ENCODE measurements around the gene PCGF6. TPM values are rescaled to one million over a fixed set of nuclear protein-coding genes. Genes with fewer than 3 reads are reported as not detected.

Gene PCGF6, protein sequence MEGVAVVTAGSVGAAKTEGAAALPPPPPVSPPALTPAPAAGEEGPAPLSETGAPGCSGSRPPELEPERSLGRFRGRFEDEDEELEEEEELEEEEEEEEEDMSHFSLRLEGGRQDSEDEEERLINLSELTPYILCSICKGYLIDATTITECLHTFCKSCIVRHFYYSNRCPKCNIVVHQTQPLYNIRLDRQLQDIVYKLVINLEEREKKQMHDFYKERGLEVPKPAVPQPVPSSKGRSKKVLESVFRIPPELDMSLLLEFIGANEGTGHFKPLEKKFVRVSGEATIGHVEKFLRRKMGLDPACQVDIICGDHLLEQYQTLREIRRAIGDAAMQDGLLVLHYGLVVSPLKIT
- total RNA-seq, result 6.9 and 10.5 TPM in 2 replicates

GRCh38 chr10:103350517-103351260 lies at the start of gene PCGF6:
Gene PCGF6, minus strand, starts transcription at chr10:103351140. Its CDS starts 74 bp downstream, at chr10:103351066.

DNA sequence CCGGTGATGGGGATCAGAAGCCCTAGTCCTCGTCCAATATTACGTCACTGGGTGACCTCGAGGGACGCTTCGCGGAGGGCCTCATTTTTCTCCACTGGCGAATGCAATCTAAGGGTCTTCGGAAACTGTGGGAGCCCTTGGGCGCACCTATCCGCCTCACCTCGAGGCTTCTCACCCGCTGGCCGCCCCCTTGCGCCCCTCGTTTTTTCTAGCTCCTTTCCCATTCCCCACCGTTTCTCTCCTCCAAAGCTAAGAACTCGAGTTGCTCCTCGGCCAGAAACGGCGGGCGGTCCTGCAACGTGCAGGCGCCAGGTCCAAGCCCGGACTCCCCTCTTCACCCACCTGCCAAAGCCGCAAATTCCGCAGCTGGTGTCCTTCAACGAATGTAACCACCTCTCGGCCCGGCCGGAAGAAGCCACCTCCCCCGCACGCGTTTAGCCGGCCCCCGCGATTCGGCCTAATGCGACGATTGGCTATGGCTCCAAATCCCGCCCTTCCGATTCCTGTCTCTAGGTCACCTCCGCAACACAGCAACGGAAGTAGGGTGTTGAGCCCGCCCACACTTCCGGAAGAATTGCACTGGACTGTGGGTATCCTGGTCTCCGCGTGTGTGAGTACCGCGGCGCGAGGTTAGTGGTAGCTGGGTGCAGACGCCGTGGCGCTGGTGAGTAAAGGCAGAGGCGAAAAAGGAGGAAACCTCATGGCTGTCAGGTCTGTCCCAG lies 45.3 kb upstream of the PCGF6 start, which contains the start of the genes ATP5MK and PDCD11:
Gene ATP5MK (minus strand): TSS at position 409 of the 722 bp plus-strand sequence. CDS start 4,018 bp downstream, outside the sequence.
Gene PDCD11 (plus strand): TSS at position 560 of the 722 bp plus-strand sequence. CDS start 1,801 bp downstream, outside the sequence.

GRCh38 chr10:103367782-103368518 lies 17.0 kb upstream of the PCGF6 start, which contains the start of gene TAF5:
Gene TAF5, plus strand, starts transcription at chr10:103367976. Its CDS starts 14 bp downstream, at chr10:103367990.

DNA sequence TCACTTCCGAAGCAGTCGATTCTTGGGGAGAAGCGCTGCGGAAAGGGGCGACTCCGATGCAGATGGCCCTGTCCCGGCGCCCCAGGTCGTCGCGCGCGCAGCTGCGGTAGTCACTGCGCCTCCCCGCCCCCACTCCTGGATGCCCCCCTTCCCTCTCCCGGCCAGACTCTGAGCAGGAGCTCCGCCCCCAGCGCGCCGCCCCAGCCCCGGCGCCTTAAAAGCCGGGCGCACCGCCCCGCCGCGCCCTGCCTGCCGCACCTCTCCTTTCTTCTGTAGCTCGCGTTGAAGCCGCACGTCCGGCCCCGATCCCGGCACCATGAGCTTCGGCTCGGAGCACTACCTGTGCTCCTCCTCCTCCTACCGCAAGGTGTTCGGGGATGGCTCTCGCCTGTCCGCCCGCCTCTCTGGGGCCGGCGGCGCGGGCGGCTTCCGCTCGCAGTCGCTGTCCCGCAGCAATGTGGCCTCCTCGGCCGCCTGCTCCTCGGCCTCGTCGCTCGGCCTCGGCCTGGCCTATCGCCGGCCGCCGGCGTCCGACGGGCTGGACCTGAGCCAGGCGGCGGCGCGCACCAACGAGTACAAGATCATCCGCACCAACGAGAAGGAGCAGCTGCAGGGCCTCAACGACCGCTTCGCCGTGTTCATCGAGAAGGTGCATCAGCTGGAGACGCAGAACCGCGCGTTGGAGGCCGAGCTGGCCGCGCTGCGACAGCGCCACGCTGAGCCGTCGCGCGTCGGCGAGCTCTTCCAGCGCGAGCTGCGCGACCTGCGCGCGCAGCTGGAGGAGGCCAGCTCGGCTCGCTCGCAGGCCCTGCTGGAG lies 73.8 kb downstream of the PCGF6 start, which contains the start of gene INA:
Gene INA (plus strand): TSS at position 243 of the 817 bp plus-strand sequence. CDS start 74 bp downstream, at position 317.

Other genes with a start within 250 kb of the PCGF6 start
- gene NT5C2, start 157.9 kb downstream of the PCGF6 start, total RNA-seq, result 31.4 and 34.4 TPM in 2 replicates
- gene RPEL1, start 105.3 kb downstream of the PCGF6 start, total RNA-seq, result under 0.01 TPM in 1 of 2 replicates, not detected in the other
- gene INA, start 74.0 kb downstream of the PCGF6 start, total RNA-seq, result 1.2 and 1.7 TPM in 2 replicates
- gene TAF5, start 16.8 kb upstream of the PCGF6 start, total RNA-seq, result 2.9 and 5.1 TPM in 2 replicates
- gene ATP5MK, start 45.3 kb upstream of the PCGF6 start, total RNA-seq, result 360 and 413 TPM in 2 replicates
- 22.2 and 22.7 TPM in 2 replicates for gene PDCD11, start 45.5 kb upstream of the PCGF6 start, total RNA-seq
- 38.6 and 52.5 TPM in 2 replicates for gene CALHM2, start 101.2 kb upstream of the PCGF6 start, total RNA-seq
- not detected in 2 replicates for gene CALHM1, start 107.8 kb upstream of the PCGF6 start, total RNA-seq
- gene CALHM3, start 128.1 kb upstream of the PCGF6 start, total RNA-seq, result not detected in 2 replicates
- gene NEURL1, start 142.6 kb upstream of the PCGF6 start, total RNA-seq, result not detected in 2 replicates

Data from myometrial cell (primary cell).